Smooth muscle cell (in vitro differentiated cells): ENCODE measurements around the gene TAF5L. TPM values are rescaled to one million over a fixed set of nuclear protein-coding genes. Genes with fewer than 3 reads are reported as not detected.

Source experiments
- DNase-seq: peaks from one replicate; lab custom pipeline; 2025; ENCODE audit not compliant: unreplicated experiment; lab: John Stamatoyannopoulos, UW
- H2AFZ ChIP-seq: fragments of 200-600 bp; sonication (generic); 2 replicates; pipeline ENCODE4 v1.6.0; 2016; ENCODE audit warnings: antibody characterized with exemption, low read depth, mild to moderate bottlenecking
- H3F3A ChIP-seq: fragments of 200-600 bp; sonication (generic); 2 replicates; pipeline ENCODE4 v1.6.0; 2017; ENCODE audit warnings: antibody characterized with exemption, low read depth
- H3K27ac ChIP-seq: fragments of 200-600 bp; sonication (generic); 2 replicates; pipeline ENCODE4 v1.5.1; 2016; ENCODE audit warnings: low read depth, mild to moderate bottlenecking
- H3K27me3 ChIP-seq: fragments of 200-600 bp; sonication (generic); 2 replicates; pipeline ENCODE4 v1.6.1; 2016; ENCODE audit warnings: low read depth, mild to moderate bottlenecking
- H3K36me3 ChIP-seq: fragments of 200-600 bp; sonication (generic); 2 replicates; pipeline ENCODE4 v1.5.1; 2016; ENCODE audit warnings: low read depth
- H3K4me1 ChIP-seq: fragments of 200-600 bp; sonication (generic); 2 replicates; pipeline ENCODE4 v1.5.1; 2016; ENCODE audit warnings: low read depth
- H3K4me2 ChIP-seq: fragments of 200-600 bp; sonication (generic); 2 replicates; pipeline ENCODE4 v1.6.0; 2016; ENCODE audit warnings: mild to moderate bottlenecking
- H3K4me3 ChIP-seq: fragments of 200-600 bp; sonication (generic); 2 replicates; pipeline ENCODE4 v1.5.1; 2016; ENCODE audit warnings: mild to moderate bottlenecking
- H3K79me2 ChIP-seq: fragments of 200-600 bp; sonication (generic); 2 replicates; pipeline ENCODE4 v1.6.0; 2016; ENCODE audit warnings: low read depth, mild to moderate bottlenecking
- H3K9ac ChIP-seq: fragments of 200-600 bp; sonication (generic); 2 replicates; pipeline ENCODE4 v1.6.0; 2016; ENCODE audit warnings: low read depth
- H3K9me3 ChIP-seq: fragments of 200-600 bp; sonication (generic); replicated peaks from 2 replicates; pipeline ENCODE4 v1.5.1; 2016; ENCODE audit warnings: low read depth
- H4K20me1 ChIP-seq: fragments of 200-600 bp; sonication (generic); 2 replicates; pipeline ENCODE4 v1.6.0; 2016; ENCODE audit warnings: low read depth
- CTCF ChIP-seq: fragments of 200-600 bp; sonication (generic); IDR thresholded peaks from 2 replicates; pipeline ENCODE4 v1.5.1; 2017; ENCODE audit warnings: borderline replicate concordance, mild to moderate bottlenecking, antibody characterized with exemption; ENCODE audit not compliant: insufficient read depth, poor library complexity, severe bottlenecking
- WGBS: methylation state at CpG from one replicate; pipeline ENCODE4 v1.1.7; 2016; ENCODE audit warnings: low lambda C conversion rate; 5-methylcytosine and 5-hydroxymethylcytosine counted together
- polyA plus RNA-seq: library from polyadenylated mRNA; unstranded; fragments of >200 nt; fragmentation: Nextera tagmentation; extraction: Ambion mirVana; gene quantifications from 2 replicates; pipeline ENCODE4 v1.2.1, GENCODE V29; 2016
- small RNA-seq: library from RNA; depleted of rRNA; stranded (forward); fragments of <200 nt; gene quantifications from one replicate; pipeline ENCODE3, GENCODE V24; 2014
- total RNA-seq: library from RNA; depleted of rRNA; stranded (reverse); fragments of >200 nt; gene quantifications from 2 replicates; pipeline ENCODE4 v1.2.3, GENCODE V29; 2014

Gene TAF5L
- total and polyA plus RNA-seq, 2 experiments from 2014 or later: 3.3 to 11.3 TPM

GRCh38 chr1:229550812-229551567 lies 74.9 kb downstream of the TAF5L start:
- Histone ChIP-seq H3K4me3 (no peak overlapping the region), H3K79me2 (peaks cover 55% of the 10 kb centered on the region), H3K4me2 (no peak overlapping the region), H4K20me1 (peaks cover 57% of the 10 kb centered on the region), H3K27ac (no peak overlapping the region), H3K36me3 (peaks cover 4% of the 10 kb centered on the region), H3K9ac (no peak overlapping the region), H3K9me3 (no peaks in the 10 kb centered on the region), H3K27me3 (no peaks in the 10 kb centered on the region), H3K4me1 (peaks cover 6% of the 10 kb centered on the region), H2AFZ (no peak overlapping the region), H3F3A (no peaks in the 10 kb centered on the region)
- 94% methylated on average over 3 of the region's 3 CpGs for WGBS
- no peak for TF ChIP-seq CTCF
- no peak for DNase-seq

- 97% methylated on average over 7 of the region's 7 CpGs for WGBS
- no peak overlapping the region for H3K4me3 ChIP-seq
- H3K79me2 ChIP-seq: peaks cover 27% of the 10 kb centered on the region
- no peak overlapping the region for H3K27ac ChIP-seq
- no peaks in the 10 kb centered on the region for H3K9me3 ChIP-seq
- H3K4me2 ChIP-seq: no peak overlapping the region
- TF ChIP-seq CTCF: no peak
- no peaks in the 10 kb centered on the region for H3F3A ChIP-seq
- H3K27me3 ChIP-seq: no peaks in the 10 kb centered on the region
- no peaks in the 10 kb centered on the region for H3K4me1 ChIP-seq
- no peak overlapping the region for H3K9ac ChIP-seq
- peaks cover 17% of the 10 kb centered on the region for H3K36me3 ChIP-seq
- peaks cover 30% of the 10 kb centered on the region for H4K20me1 ChIP-seq
- DNase-seq: no peak
- H2AFZ ChIP-seq: no peak overlapping the region
Observed at GRCh38 chr1:229547542-229547941, 78.4 kb downstream of the TAF5L start.

GRCh38 chr1:229544587-229544986 lies 81.3 kb downstream of the TAF5L start:
- peaks cover 1% of the 10 kb centered on the region for H4K20me1 ChIP-seq
- H2AFZ ChIP-seq: no peak overlapping the region
- H3F3A ChIP-seq: no peaks in the 10 kb centered on the region
- H3K4me1 ChIP-seq: no peaks in the 10 kb centered on the region
- H3K9ac ChIP-seq: no peak overlapping the region
- H3K36me3 ChIP-seq: peaks cover 20% of the 10 kb centered on the region
- no peak overlapping the region for H3K4me2 ChIP-seq
- 89% methylated on average over 1 of the region's 1 CpG for WGBS
- no peaks in the 10 kb centered on the region for H3K27me3 ChIP-seq
- H3K4me3 ChIP-seq: no peak overlapping the region
- H3K9me3 ChIP-seq: no peaks in the 10 kb centered on the region
- no peak overlapping the region for H3K27ac ChIP-seq
- DNase-seq: no peak
- peaks cover 4% of the 10 kb centered on the region for H3K79me2 ChIP-seq
- no peak for TF ChIP-seq CTCF

Small RNAs within 50 kb of the gene (small RNA-seq; reads per million reads assigned to genes)
- gene HMGN2P19 (not detected), gene RNA5SP78 (not detected)

Other genes starting within 250 kb of the TAF5L start
- gene ACTA1, start 192.0 kb downstream of the TAF5L start, total RNA-seq: 5.1 and 5.6 TPM in 2 replicates
- 3.7 and 28.1 TPM in 2 replicates for gene ACTA1, start 192.0 kb downstream of the TAF5L start, polyA plus RNA-seq
- 40.0 and 54.8 TPM in 2 replicates for gene NUP133, start 117.8 kb downstream of the TAF5L start, total RNA-seq
- gene NUP133, start 117.8 kb downstream of the TAF5L start, polyA plus RNA-seq: 14.6 and 15.5 TPM in 2 replicates
- 14.2 and 18.4 TPM in 2 replicates for gene ABCB10, start 67.4 kb downstream of the TAF5L start, total RNA-seq
- gene ABCB10, start 67.4 kb downstream of the TAF5L start, polyA plus RNA-seq: 7.1 and 10.3 TPM in 2 replicates
- gene URB2, start 125 bp upstream of the TAF5L start, total RNA-seq: 3.0 and 4.2 TPM in 2 replicates
- 1.9 and 2.8 TPM in 2 replicates for gene URB2, start 125 bp upstream of the TAF5L start, polyA plus RNA-seq